ENCODE data around the gene DSCAML1. TPM values are rescaled to one million over a fixed set of nuclear protein-coding genes. Genes with fewer than 3 reads are reported as not detected.
A peak's percentile ranks its signal among the peaks of the same experiment; 100 is the strongest.

DSCAML1 gene
- total RNA-seq, 1 experiment from 2014 or later: not detected

DNA sequence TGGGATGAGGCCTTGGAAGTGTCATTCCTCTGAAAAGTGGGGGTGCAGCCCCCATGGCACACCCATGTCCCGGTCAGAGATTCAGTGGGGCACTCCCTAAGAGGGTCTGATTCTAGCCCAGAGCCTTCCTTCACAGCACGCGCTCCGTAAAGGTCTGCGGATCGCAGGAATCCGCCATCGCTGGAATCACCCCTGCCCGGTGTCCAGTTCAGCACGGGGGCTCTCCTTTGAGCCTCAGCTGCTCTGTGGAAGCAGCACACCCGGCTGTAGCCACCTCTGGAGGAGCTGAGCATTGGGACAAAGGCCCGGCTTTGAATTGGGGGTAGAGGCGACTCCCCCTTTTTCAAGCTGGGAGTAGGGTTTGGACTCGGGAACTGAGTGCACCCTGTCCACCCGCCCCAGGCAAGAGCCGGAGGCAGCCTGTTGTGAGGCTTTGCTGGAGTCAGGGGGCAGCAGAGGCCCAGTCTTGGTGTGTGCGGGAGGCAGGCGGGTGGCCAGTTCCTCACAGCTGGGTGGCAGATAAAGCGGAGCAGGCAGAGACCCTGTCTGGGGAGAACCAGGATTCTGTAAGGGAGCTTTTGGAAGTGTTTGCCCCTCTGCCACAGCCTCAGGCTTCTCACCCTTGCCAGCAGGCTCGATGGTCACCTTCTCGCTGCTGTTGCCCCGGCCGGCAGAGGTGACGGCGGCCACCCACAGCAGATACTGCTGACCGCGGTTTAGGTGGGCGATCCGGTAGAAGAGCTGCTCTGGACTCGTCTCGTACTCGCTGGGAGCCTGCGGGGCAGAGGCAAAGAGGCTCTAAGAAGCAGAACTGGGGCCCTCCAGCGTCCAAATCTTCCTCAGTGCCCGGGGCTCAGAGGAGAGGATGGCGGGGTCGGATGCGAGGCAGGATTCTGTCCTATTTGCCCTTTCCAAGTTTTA is 353.5 kb downstream of the DSCAML1 start:
- DNase-seq (ENCODE audit: low spot score): no peak

DNA sequence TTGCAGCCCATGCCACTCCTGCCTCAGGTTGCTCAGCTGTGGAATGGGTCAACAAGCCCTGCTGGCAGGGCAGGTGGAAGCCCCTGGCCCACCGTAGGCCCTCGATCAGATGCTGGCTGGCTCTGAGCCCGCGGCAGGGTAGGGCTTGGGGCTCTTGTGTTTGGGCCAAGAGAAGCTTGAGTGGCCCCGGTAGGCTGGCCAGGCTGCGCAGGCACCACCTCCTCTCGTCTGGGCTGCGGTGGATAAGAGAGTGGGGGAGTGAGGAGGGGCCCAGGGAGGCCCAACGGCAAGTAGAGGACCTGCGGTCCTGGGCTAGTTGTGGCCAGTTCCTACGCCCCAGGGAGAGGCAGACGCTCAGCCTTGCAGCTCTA is 354.2 kb downstream of the DSCAML1 start:
- no peak for DNase-seq (ENCODE audit: low spot score)

DNA sequence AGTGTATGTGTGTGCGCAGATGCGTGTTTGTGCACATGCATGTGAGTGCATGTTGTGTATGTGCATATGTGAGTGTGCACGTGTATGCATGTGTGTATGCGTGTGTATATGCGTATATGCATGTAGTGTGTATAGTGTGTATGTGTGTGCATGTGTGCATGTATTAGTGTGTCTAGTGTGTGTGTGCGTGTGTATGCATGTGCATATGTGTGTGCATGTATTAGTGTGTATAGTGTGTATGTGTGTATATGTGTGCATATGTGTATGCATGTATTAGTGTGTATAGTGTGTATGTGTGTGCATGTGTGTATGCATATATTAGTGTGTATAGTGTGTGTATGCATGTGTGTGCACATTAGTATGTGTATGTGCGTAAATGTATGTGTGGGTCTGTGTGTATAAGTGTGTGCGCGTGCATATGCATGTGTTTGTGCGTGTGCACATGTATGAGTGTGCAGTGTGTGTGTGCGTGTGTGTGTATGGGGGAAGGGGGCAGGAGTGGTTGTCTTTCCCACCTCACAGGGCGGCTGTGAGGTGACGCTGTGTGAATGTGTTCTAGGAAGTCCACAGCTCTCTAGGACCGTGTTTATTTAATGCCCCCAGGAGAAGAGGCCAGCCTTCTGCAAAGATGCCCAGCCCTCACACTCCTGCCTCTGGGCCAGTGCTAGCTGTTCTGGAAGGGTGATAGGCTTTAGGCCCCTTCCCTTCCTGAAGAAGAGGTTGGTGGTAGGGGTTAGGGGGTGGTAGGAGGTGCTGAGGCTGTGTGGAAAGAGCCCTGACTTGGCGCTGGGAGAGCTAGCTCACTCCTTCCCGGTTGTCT is 354.8 kb downstream of the DSCAML1 start:
- no peak for DNase-seq (ENCODE audit: low spot score)

DNA sequence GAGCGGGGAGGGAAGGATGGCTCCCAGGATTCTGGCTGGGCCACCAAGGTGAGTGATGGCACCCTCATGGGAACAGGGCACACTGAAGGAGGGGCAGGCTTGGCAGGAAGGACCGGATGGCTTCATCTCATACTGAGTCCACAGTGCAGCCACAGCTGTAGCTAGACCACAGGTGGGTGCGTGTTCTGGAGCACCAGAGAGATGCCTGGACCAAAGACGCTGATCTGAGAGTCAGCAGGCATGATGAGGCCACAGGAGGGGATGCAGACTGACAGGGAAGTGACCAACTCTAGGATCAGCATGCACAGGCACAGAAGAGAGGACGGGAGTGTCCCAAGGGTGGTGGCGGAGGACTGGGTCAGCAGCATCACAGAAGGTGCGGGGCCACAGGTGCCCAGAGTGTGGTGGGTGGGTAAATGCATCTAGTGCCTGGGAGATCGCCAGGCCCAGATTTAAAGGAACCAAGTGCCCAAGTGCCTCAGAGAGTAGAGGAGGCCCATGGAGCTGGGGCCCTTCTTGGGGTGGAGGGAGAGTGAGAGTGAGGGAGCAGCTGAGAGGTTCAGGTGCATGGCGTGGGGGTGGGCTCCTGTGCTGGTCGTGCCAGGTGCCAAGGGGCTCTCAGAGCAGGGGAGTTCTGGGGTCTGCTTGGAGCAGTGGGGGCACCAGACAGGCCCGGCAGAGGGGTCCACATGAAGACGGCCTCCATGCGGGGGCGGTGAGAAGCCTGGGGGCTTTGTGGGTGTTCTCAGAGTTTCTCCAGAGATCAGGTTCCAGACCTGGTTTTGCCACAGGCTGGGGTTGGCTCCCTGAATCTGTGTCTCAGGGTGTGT is 355.7 kb downstream of the DSCAML1 start:
- DNase-seq (ENCODE audit: low spot score): no peak

DNA sequence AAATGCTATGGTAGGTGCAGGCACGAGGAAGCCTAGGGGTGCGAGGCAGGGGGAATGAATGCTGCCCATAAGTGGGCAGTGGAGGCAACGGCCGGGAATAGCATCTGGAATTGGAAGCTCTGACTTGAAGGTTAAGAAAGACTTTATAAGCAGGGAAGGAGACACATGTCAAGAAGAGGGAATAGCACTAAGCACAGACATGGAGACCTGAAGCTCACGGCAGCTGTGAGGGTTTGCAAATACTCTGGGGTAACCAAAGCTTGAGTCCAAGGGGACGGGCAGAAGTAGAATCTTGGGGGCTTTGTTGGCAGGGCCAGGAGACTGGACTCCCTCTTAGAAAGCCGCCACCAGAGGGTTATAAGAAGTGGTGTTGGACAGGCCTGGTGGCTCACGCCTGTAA is 356.8 kb downstream of the DSCAML1 start:
- DNase-seq (ENCODE audit: low spot score): no peak

DNA sequence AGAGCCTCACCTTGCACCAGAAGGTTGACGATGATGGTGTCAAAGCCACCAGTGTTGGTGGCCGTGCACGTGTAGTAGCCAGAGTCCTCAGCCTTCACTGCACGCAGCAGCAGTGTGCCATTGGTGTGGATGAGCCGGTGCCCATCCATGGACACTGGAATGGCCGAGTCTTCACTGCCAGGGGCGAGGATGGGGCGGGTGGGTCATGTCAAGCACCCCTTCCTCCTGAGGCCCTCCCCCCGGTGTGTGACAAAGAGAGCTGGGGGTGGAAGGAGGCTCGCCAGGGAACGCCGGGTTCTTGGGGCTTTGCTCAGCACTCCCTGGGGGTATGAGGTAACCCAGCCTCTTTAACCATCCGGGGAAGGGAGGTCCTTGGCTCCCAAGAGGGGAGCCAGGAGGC is 357.8 kb downstream of the DSCAML1 start:
- DNase-seq (ENCODE audit: low spot score): no peak

DNA sequence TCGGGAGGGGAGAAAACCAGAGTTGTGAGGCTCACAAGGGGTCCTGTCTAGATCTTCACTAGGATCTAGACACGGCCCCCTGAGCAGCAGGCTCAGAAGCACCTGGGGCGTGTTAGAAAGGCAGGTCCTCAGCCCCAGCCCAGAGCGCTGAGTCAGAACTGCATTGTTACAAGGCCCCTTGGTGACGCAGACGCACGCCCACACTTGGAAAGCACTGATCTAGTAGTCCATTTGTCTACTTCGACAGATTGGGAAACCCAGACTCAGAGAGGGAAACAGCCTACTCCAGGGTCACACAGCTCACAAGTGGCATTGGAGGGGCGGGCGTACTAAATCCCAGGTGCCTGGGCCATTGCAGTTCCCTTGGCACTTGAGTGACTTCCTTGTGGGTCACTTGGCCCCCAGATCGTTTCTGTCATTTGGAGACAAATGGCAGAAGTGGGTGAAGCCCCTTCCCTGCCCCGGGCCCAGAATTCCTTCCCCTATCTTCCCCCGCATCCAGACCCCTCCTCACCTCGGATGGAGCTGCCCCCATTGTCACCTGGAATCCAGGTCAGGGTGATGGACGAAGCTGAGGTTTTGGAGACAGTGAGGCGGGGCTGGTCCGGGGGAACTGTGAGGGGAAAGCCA is 358.5 kb downstream of the DSCAML1 start:
- DNase-seq (ENCODE audit: low spot score): no peak

DNA sequence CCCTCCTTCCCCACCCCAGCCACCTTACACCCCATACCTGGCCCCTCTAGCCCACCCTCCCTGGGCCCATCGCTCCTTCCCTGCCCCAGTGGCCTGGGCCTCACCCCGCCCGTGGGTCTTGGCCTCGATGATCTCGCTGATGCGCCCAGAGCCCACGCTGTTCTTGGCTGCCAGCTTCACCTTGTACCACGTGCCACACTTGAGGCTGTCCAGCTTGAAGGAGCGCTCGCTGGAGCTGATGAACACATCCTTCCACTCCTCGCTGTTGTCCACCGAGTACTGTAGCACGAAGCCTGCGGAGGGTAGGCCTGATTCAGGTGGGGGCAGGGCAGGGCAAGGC is 359.3 kb downstream of the DSCAML1 start:
- DNase-seq (ENCODE audit: low spot score): no peak

DNA sequence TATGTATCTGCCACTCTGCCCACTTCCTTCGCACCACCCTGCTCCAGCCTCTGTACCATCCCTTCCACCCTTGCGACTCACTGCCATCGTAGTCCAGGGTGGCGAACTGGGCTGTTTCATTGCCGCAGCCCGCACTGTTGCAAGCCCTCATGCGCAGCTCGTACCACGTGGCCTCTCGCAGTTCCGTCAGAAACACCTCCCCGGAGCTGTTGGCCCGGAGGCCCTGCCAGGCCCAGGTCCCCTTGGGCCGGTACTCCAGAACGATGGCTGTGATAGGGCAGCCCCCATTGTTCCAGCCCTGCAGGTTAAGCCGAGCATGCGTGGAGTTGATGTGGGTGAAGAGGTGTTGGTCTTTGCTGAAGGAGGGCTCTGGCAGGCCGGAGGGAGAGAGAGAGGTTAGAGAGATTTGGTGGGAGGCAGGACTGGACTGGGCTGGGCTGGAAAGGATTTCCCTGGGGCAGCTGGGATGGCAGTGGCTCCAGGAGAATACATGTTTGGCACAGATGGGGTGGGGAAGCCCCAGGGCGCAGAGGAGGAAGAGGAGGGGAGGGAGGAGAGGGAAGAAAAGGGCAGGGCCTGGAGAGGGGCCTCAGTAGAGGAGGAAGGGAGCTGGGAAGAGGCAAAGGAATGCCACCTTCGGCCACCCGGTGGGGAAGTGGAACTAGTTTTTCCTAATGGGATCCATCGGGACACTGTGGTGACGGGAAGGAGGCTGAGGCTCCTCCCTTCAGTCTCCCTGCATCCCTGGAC is 359.8 kb downstream of the DSCAML1 start:
- DNase-seq (ENCODE audit: low spot score): no peak

DNA sequence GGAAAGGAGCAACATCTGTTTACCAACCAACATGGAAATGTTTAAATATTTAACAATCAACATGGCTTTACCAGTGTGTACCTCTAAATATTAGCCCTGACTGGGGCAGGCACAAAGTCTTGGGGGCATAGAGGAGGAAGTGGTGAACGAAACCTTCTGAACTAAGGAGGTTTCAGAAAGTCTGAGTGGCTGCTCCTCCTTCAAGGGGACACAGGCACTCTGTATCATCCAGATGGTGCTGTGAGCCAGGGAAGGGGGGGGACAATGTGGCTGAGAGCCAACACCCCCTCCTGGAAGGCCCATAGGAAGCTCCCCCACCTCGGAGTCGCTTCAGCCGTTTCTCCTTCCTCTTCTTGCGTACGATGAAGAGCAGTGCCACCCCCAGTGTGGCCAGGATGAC is 361.7 kb downstream of the DSCAML1 start:
- DNase-seq (ENCODE audit: low spot score): no peak

DNA sequence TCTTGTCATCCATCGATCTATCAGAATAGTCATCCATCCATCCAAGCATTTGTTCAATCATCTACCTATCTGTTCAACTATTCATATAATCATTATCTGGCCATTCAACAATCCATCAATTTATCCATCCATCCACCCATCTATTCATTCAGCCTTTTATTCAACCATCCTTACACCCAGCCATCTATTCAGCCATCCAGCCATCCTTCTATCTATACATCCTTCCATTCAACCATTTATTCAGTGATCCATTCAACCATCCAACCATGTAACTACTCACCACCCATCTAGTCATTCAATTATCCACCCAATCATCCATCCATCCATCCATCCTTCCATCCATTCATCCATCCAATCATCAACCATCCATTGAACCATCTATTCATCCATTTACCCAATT is 362.5 kb downstream of the DSCAML1 start:
- no peak for DNase-seq (ENCODE audit: low spot score)

DNA sequence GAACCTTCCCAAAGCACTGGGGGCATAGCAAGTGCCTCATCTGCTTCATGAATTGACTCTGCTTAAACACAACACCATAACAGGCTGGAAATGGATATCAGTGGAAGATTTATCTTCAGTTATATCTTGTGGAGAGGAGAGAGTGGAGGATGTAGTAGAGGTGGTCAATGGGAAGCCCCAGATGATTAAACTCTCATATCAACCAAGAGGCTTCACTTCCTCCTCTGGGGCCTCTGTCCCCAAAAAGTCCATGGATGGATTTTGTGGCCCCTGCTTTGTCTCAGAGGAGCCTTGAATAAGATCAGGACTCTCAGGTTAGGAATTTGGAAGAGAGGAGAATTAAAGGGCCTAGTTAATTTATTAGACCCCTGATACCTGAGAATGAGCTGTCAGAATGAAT is 363.3 kb downstream of the DSCAML1 start:
- DNase-seq (ENCODE audit: low spot score): no peak

DNA sequence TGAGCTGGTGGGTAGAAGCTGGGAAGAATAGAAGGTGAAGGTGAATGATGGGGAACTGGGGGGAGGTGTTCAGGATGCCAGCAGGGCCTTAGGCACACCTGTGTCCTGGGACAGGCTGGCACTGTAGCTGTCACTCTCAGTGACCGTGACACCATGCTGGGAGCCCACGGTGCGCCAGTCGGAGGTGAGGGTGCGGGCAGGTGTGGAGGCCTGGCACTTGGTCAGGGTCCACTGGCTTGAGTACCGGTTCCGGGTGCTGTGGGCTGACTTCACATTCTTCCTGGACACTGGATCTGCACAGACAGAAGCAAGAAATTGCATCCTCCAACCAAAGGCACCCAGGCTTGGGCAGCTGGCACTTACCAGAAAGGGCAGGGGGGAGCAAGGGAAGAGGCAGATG is 365.6 kb downstream of the DSCAML1 start:
- DNase-seq (ENCODE audit: low spot score): no peak

DNA sequence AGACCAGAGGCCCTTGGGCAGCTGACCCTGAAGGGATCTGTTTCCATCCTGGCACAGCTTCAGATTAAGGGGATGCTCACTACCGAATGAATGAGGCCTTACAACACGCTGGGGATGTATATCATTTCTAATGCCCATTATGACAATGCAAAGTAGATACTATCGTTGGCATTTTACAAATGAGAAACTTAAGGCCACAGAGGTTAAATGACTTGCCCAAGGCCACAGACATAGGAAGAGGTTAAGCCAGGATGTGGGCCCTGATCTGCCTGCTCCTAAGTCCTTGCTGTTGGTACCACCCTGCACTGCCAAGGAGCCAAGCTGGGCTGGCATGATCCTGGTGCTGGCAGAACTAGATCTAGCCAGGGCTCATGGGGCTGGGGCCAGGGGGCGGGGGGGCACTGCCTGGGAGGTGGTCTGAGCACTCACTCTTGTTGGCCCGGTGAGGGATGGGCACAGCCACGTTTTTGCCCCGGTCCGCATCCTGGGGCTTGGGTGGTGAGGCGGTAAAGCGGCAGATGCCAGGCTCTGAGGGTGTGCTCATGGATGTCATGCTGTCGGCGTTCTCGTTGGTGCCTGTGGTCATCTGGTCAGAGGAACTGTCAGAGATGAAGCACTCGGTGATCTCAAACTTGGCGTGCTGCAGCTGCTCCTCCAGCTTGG is 366.6 kb downstream of the DSCAML1 start:
- no peak for DNase-seq (ENCODE audit: low spot score)

DNA sequence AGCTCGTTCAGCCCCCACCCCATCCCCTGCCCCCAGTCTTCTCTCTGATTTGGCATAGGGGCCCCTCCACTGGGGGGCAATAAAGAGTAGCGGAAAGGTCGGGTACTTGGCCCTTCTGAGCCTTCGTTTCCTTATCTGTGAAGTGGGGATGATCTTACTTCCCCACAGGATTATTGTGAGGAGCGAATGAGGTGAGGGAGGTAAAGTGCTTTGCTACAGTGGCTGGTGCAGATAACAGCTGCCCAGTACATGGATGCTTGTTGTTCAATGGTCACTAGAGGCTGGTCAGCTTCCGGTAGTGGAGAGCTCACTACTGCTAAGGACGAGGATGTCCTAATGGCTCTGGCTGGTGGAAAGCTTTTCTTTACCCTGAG is 368.2 kb downstream of the DSCAML1 start:
- no peak for DNase-seq (ENCODE audit: low spot score)

DNA sequence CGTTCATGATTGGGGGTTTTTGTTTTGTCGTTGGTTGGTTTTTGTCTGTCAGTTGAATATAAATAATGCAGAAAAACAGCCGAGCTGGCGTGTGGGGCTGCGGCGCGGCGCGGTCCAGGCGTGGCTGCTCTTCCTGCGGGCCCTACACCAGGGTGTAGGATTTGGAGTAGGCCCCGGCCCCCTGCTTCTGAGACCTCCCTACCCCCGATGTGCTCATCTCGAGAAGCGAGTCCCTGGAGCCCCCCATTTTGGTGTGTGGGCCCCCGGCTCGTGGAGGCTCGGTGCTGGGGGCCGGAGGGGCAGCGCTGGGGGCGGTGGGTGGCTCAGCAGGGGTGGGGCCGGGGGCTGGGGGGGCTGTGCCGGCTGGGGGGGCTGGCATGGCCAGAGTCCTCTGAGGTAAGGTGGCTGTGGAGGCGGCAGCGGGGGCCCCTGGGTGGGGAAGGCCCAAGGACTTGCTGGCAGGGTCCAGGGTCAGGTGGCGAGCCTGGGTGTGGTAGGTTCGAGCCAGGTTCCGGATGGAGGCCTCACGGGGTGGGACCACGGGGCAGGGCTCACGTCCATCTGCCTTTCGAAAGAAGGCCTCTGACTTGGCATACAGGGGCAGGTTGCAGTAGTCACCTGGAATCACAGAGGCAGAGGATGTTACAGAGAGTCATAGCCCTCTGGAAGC is 368.7 kb downstream of the DSCAML1 start:
- no peak for DNase-seq (ENCODE audit: low spot score)

DNA sequence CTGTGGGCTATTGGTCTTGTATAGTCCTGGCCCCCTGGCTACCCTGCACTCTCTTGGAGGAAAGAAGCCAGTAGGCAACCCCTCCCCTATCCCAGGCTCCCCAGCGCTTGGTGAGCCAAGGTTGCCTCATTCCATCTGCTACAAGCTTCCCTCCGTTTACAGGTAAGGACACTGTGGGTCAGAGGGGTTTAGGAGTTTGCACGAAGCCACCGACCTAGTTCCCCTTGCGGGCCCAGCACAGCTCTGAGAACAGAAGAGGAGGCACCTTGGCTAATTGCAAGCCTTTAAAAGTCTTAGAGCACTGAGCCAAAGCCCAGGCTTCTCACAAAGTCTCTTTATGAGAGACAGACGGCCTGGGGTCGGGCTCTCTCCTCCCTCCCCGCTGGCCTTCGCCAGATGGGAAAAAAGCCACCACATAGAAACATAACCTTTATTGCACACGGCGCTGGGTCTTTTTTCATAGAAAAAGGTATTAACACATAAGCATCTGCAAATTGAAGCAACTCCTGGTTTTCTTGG is 369.6 kb downstream of the DSCAML1 start:
- DNase-seq (ENCODE audit: low spot score): no peak

DNA sequence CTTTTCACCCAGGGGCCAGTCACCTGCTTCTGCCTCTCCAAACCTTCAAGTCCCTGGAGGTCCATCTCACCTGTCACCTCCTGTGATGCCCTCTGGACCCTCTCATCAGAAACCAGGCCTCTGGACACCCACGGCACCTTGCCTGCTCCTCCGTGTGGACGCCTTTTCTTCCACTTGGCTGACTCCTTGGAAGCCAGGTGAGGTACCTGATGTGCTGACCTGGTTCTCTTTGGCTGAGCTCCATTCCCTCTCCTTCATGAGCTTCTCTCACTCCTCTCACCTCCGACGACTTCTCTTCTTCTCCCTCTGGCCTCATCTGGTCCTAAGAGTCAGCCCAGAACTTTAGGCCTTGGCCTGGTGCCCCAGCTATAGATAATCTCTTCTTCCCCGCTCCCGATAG is 370.1 kb downstream of the DSCAML1 start:
- no peak for DNase-seq (ENCODE audit: low spot score)

DNA sequence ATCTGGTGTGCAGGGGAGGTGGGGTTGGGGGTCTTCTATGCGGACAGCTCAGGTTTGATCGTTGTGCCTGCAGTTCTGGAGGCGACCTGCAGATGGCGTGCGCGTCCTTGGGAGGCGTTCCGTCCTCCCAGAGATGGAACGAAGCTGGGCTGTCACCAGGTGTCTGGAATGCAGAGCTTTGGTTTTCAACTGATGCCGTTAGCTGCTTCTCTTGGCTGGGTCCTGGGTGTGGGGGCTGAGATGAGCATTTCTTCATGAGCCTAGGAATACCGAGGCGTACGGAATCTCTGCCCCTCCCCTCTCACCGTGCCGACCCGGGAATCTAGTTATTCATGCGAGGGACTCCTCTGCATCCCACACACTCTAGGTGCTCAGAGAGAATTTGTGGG is 370.7 kb downstream of the DSCAML1 start:
- peak; percentile 21 for DNase-seq (ENCODE audit: low spot score)

Measured in A172 (cell line).